SIG-M5 treated with dmso at 0.1 percent for 504 hours (cell line): ENCODE results near the gene LRMDA.

Experiments used
- DNase-seq: peaks from one replicate; lab custom pipeline; 2025; ENCODE audit not compliant: unreplicated experiment; lab: John Stamatoyannopoulos, UW

Gene LRMDA

DNA sequence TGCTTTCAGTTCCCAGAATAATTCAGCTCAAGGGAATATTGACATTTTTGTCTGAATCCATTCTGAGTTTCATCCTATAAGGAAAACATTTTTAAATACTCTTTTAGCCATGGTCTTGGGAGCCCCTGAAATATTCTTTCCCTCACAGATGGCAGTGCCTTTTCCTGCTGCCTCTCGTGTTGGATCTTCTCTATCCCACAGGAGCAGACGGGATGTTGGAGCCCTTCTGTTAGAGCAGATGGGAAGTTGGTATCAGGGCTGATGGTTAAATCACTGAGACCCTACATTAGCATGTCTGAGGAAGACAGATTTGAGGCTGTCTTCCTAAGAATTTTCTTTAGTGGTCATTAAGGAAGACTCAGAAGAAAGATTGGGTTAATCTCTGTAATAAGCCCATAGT lies 737.8 kb downstream of the LRMDA start:
- no peak for DNase-seq

DNA sequence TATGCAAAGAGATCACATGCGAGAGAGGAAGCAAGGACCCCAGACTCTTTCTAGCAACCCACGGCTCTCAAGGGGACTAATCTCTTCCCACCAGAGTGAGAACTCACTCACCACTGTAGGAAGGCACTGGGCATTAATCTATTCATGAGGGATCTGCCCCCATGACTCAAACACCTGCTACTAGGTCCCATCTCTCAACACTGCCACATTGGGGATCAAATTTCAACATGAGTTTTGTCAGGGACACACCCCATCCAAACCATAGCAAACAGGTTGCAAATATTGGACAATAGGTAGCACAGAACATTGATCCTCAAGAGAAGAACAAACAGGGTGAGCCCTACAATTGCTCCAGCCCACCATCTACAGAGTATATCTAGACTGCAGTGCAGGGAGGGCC lies 740.6 kb downstream of the LRMDA start:
- no peak for DNase-seq

DNA sequence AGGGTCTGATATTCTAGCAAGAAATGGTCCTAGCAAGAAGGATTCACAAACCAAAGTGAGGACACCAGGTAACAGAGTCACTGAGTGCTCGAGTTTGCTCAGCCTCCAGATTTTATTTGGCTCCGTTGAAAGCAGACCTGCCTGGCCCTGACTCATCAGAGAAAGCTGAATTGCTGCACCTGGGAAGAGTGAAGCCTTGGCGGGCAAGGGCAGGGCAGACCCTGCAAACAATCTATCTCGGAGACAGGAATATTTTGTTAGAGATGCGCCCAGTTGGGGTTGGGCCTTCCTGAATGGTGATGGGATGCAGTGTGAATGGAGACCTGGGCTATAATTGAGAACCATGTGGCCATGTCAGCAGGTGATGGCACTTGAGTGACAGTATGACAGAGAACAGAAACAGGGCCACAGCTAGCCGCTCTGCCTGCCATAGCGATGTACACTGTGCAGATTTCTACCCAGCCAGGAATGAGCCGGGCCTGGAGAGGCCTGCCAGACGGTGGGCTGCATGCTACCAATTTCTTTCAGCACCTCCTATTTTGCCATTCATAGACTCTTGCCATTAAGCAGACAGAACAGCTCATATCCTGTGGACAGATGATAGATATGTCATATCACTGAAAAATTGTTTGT lies 744.2 kb downstream of the LRMDA start:
- no peak for DNase-seq

DNA sequence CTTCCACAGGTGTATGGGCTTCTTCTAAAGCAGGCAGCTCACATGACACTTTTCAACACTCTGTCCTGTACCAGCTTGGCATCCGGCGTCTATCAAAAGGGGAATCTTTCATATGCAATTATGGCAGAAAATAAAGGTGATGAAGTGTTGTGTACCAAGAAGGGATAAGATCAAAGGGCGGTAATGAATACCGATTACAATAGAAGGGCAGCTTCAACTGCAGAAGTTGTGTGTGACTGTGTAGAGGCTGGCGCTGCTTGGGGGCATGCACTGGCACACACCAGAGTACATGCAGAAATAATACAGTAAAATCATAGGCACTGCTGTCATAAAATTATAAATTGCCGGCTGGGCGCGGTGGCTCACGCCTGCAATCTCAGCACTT lies 744.7 kb downstream of the LRMDA start:
- no peak for DNase-seq

DNA sequence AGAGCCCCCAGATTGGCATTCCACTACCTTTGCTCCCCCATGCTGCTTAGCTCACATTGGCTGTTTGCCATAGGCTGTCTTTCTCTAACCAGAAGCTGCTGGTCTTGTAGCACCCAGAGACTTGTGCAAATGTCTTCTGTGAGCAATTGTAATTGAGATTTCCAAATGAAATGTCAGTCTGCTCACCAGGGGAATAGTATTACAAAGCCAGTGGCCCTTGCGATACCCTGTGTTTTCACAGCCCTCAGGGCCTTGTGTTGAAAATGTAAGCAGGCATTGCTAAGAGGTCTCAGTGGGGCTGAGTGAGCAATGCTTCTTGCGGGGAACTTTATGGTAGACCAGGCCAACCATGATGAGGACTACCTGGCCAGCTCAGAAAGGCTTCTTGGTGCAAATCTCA lies 746.5 kb downstream of the LRMDA start:
- DNase-seq, result no peak

DNA sequence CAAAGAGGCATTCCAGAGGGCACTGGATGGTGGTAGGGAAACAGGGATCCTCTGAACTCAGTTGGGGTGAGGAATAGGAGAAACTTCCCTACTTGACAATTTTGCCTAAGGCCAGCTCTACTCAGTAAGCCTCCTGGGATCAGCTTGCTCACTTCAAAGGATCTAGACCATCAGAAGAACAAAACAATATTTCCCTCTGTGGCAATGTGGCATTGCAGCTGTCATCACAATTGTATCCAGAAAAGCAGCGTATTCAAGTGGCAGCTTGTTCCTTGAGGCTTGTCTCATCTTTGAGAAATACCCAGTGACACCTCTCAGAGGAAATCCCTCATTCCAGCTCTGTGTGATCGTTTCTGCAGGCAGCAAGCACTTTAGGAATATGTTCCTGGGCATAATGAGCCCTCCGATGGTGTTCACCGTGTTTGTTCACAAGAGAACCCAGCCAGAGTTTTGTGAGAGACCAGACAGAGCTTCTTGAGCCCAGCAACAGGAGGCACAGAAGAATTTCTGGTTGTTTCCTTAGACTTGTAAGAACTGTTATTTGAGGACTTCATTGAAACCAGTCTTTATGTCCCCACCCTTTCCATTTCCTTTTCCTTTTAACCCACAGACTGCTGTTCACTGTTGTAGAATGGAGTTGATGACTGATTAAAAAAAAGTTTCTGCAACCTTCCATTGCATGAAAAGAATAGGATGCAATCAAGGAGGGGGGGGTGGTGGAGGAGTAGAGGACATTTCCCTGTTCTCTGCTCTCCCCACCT lies 747.3 kb downstream of the LRMDA start:
- no peak for DNase-seq

DNA sequence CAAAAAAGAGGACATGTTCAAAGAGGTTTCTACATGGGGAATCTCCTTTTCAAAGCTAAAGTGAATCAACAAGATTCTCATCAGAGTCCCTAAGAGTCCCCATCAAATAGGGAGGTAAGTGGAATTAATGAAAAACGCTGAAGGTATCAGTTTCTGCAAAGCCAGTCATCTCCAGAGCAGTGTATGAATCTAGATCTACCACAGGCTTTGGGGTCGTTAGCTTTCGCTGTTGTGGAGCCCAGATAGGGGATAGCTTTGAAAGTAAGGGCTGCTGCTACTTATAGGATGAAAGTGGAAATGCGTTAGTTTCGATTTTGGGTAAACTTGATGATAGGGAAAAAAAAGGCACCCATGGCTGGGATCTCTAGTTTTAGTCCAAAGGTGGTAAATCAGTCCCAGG lies 748.4 kb downstream of the LRMDA start:
- DNase-seq, result no peak

DNA sequence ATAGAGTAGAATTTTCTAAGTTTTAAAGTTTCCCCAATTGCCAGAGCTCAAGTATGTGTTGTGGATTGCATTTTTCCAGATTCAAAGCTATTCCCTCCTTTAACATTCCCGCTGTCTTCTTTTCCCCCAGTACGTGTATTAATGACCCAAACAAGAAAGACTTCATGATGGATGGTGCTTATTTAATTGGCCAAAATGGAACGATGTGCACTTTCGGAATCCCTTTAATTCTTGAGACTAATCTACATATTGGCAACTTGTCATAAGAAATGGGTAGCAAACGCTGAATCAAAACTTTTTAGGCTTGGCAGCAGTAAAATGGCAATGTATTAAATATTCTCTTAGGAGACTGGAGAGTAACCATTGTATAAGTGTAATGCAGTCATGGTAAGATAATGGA lies 753.2 kb downstream of the LRMDA start:
- DNase-seq, result no peak

DNA sequence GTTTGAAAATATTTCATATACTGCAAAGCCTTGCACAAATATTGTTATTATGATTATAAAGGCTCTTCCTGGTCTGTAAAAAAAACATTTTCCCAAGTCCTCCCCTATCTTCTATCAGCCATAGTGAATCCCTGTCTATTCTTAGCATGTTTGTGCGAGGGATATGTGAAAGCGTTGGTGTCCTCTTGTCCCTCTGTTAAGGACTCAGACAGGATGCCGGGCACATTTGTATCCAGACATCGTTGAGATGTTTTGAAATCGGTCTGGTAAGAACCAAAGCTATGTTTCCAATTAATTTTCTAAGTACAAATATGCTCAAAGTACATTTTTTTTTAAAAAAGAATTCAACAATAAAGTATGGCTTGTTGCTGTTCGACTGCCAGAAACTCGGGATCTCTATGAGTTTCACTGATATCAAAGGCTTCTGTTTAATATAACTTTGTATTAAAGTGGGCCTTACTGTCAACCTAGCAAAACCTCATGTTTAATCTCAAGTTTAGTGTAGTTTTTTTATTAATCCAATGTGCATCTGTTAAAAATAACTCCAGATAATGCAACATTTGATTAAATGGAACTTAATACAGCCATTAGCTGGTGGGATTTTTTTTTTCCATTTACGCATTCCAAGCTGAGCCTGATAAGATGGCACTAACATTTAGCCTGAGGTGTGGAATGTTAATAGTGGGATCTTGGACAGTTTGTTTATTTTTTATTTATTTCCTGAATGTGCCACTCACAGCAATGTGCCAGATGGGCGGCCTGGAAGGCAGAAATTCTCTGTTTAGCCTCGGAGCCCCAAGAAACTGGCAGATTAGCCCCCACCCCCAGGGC lies 754.3 kb downstream of the LRMDA start:
- DNase-seq, result no peak

DNA sequence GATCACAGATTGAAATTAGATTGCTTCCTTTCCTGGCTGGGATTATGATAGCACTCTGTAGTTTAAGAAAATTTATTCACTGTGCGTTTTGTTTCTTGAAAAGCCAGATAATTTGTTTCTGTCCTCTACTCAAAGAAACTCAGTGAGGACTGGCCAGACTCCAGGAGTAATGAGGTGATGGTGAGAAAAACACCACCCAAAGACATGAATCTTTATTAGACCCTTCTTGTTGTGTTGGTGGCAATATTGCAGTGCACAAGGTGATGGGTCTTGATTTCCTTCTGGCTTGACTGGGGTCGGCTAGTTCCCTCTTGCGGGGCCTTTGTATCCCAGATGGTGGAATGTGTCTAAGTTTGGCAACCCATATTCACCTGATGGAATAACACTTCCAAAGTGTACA lies 756.8 kb downstream of the LRMDA start:
- DNase-seq, result no peak

DNA sequence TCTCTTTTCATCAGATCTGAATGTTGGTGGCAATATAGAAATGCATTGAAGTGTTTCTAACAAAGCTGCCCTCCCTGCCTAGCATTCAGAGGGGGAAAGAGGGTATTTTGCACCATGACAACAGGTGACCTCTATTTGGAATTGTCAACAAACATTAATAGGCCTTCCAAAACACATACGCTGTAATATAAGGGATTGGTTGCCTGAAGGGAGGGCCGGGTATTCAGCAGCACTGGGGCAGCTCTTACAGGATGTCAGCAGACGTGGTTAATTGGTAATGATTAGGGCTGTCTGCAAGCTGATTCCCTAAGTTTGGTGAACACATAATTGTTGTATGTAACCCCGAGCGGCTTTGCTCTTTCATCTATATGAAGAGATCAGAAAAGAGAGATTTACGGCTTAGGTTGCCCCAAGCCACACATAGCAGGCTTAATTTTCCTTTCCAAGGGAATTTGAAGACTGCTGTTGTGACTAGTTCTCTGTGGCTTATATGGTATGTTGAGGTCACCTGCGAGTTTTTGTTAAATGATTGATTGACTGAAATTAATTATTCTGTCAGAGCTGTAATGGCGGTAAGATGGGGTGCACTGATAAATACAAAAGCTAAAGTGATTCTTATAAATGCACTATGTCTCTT lies 759.3 kb downstream of the LRMDA start:
- DNase-seq, result no peak

DNA sequence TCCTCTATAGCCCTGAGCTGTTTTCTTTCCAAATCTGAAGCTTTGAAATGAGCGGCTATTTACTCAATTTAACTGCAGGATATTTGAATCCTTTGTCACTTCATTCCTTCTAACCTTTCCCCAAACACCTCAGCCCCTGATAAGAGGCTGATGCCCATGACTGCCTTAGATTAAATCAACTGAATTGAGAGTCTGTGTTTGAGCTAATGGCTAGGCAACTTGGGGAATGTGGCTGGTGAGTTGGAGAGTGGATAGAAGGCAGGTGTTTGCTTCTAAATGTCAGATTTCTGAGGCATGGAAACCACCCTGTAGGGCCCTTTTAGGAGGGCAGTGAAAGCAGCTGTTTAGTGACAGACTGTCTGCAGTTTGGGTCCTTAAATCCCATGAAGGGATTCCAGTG lies 759.9 kb downstream of the LRMDA start:
- no peak for DNase-seq

DNA sequence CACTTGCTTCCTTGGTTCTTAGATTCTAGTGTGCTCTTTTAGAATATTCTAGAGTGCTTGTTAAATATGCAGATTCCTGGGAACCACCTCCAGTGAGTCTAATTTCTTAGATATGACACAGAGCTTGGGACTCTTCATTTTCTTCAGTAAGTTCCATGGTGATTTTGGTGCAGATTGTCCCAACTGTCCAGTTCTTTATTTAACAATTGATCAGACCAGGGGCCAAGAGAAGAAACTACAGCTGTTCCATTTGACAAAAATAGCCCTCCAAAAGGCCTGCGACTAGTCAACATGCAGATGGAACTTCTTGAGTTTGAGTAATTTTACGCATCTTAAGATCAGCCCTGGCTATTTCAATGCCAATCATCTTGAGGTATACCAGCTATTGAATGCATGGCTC lies 760.7 kb downstream of the LRMDA start:
- no peak for DNase-seq

DNA sequence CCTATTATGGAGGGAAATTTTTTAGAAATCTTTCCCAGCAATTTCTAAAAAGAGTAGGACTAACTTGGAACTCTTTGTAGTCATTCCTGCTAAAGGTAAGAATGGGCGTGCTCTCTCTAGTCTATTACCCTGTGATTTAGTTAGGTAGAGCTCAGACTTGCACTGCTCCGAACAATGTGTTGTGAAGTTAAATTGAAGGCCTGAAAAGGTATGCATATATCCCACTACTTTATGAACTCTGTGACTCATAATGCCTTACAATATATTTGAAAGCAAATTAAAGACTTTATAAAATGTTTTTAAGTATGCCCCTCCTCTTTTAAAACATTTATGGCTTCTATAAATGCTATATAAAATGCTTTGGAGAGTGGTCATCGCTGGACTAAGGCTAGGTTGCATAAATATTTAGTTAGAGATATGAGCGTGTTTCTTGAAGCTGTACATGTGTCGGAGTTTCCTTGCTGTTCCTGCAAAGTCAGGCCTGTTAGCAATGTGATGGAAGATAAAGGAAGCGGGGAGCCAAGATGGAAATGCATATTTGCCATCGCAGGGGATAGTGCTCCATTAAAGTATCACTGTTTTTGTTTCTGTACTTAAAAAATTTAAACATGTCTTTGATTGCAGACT lies 761.4 kb downstream of the LRMDA start:
- DNase-seq, result no peak

DNA sequence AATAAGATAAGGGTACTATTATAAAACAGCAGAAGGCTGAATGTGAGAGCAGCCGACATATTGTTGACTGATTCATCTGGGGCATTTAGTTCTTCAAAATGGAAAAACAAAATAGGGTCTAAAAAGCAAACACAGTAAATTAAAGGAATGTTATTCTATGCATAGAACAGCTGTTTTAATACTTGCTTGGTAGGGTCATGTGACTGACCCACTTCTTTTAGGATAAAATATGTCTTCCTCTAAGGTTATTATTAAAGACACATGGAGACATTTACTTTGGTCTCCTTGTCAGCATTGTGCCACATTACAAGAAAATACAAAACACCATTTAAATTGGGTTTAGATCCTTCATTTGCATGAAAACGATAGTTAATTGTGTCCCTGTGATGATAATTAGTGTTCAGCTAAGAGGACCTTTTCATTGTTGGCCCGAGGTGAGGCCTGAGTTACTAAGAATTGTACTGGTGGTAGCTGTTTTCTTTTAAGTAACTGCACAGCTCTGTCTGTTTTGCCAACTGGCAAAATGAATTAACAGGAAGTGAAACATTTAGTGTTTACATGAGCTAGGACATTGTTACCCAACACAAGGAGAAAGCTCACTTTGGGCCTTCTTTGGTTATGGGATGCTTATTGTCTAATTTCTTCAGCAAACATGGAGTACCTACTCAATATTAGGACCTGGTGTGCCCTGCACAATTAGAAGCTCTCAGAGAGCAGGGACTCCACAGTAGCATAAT lies 764.4 kb downstream of the LRMDA start:
- DNase-seq, result peak; percentile 26

DNA sequence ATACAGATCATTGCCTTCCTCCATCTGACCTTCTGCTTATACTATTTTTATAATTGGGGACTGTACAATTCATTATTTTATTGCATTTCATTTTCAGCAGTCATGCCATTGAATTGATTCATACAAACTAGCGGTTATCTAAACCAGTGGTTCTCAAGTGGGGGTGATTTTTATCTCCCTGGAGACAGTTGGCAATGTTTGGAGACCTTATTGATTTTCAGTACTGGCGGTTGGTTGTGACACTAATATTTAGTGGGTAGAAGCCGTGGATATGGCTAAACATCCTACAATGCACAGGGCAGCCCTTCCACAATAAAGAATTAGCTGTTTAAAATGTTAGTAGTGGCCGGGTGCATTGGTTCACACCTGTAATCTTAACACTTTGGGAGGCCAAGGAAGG lies 765.9 kb downstream of the LRMDA start:
- DNase-seq, result no peak

DNA sequence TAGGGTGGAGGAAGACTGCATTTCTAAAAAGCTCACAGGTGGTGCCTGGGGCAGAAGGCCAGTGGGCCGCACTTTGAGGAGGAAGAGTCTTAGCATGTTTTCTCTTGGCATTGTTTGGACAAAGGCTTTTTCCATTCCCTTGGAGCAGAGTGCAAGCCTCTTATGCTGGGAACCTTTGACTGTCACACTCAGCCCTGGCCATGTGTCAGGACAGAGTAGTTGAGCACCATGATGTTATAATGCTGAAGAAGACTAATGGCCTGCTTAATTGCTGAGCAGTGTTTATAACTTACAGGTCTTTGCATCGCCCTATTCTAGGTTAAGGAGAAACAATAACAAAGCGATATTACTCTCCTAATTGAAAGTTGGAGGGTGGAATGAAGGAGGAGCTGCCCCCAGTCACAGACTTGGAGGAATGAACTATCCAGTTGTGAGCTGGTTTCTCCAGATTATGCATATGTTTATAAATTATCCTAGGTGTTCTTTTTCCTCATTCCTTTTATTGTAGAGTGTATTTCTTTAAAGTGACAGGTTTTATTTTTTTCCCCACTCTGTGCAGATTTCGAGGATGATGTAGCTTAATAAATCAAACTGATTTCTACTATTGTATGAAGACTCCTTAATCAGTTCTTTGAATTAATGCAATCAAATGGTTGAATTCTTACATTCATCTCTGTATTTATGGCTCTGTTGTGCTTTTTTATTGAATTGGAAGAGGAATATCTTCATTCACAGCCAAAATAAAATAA lies 767.0 kb downstream of the LRMDA start:
- DNase-seq, result no peak

DNA sequence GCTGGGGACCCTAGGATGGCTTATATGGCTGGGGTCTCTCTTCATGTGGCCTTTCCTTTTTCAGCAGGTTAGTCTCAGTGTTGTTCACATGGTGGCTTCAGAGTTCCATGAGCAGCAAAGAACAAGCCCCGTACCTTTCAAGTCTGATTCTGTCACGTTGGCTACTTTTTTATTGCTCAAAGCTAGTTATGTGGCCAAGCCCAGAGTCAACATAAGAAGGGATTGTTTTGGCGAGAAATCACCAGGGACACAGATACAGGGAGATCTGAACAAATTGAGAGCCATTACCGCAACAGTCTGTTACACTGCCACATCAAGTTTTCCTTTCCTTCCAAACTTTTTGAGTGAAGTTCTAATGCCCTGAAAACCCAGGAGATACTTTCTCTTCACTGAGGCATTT lies 770.5 kb downstream of the LRMDA start:
- DNase-seq, result no peak

DNA sequence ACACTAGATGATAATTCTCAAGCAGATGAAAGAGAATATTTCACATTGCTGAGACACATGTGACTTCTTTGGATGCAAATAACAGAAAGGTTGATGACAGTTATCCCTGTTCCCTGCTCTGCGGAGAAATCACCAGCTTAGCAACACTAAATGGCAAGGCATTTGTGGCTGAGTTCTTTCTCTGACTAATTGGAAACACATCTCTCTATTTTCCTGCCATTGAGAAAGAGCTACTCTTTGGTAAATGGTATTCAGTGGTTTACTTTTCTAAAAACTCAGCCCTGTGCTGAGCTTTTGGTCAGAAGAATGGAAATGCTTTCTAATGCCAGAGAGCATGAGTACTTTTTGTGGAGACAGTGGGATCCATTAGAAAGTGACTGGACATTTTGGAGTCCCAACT lies 771.4 kb downstream of the LRMDA start:
- DNase-seq, result no peak

DNA sequence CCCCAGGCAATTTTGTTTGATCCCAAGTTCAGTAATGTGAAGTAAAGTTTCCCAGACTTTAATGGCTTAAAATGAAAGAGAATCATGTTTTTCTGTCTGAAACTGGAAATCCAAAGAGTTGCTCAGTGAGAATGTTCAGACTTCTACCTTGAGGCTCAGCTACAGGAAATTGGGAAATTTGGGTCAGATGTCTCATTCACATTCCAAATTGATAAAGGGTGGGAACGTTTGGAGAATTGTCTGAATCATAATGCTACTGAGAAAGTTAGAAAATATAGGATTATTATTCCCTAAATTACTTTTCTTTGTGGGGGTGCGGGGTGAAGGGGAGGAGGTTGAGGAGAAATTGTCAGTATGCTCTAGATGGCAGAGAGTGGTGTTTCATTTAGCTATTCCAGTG lies 773.9 kb downstream of the LRMDA start:
- no peak for DNase-seq
